Spleen (tissue), 7 donors: ENCODE measurements around the gene B3GAT1.

ENCODE experiments used
- POLR2A ChIP-seq, 3 donors: fragments of 450-650 bp; IDR thresholded peaks; one replicate each; pipeline ENCODE4 v1.5.1; 2017; ENCODE audit warnings: antibody characterized with exemption in 3 of 3, mild to moderate bottlenecking in 1 of 3
- TF ChIP-seq, protein P1 (sequence below), 11 experiments: fragments of 200-600 bp in 7 of 11; fragments of 450-650 bp in 4 of 11; sonication (generic) in 4 of 11; IDR thresholded peaks in 8 of 11; conservative IDR thresholded peaks in 3 of 11; 1 replicate in 7 of 11; 2 replicates in 4 of 11; pipeline versions ENCODE4 v1.4.0 to v1.8.0; 2016 to 2021; ENCODE audit warnings: antibody characterized with exemption in 11 of 11, inconsistent platforms in 4 of 11, mild to moderate bottlenecking in 1 of 11
- donor health status: DM: no; HTN: no; CAD: no; lungs with moderate emphysema.
- donor health status: DM: no; HTN: no; CAD: no.
- donor health status: DM: no; HTN: no; CAD: no.

DNA sequence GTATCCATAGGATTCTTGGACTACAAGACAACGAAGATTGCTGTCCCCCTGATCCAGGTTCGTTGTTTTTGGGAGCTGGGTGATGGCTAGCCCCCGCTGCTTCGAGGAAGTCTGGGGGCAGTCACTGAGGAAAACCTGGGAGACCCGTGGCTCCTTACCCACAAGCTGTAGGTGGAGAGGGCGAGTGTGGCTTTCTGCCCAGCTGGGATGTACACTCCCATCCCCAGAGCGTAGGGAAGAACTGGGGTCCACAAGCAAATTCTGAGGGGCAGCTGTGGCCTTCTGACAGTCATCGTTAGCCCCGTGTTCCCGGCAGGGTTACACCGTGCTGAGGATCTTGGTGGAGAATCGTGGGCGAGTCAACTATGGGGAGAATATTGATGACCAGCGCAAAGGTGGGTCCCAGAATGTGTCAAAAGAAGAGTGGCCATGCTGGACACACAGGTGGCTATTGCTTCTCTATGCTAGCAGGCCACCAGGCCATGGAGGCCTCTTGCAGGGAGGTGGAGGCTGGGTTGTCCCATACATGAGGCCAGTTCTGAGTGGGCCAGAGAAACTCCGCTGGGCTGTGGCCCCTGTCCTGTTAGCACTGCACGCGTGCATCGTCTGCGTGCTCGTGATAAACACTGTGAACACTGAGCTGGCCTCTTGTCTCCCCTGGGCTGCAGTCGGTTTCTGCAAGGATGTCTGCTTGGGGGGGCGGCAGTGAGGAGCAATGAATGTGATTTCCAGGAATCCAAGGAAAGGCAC lies 40.4 kb downstream of the B3GAT1 start:
- TF ChIP-seq, protein P1, sequence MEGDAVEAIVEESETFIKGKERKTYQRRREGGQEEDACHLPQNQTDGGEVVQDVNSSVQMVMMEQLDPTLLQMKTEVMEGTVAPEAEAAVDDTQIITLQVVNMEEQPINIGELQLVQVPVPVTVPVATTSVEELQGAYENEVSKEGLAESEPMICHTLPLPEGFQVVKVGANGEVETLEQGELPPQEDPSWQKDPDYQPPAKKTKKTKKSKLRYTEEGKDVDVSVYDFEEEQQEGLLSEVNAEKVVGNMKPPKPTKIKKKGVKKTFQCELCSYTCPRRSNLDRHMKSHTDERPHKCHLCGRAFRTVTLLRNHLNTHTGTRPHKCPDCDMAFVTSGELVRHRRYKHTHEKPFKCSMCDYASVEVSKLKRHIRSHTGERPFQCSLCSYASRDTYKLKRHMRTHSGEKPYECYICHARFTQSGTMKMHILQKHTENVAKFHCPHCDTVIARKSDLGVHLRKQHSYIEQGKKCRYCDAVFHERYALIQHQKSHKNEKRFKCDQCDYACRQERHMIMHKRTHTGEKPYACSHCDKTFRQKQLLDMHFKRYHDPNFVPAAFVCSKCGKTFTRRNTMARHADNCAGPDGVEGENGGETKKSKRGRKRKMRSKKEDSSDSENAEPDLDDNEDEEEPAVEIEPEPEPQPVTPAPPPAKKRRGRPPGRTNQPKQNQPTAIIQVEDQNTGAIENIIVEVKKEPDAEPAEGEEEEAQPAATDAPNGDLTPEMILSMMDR (IDR thresholded peaks at IDR 0.05 in 8 of 11, conservative IDR thresholded peaks at IDR 0.05 in 3 of 11): no peak
- no peak for TF ChIP-seq POLR2A (IDR thresholded peaks at IDR 0.05)
